HCT116 (cell line): ENCODE results near the gene PDE1C. TPM values are rescaled to one million over a fixed set of nuclear protein-coding genes. Genes with fewer than 3 reads are reported as not detected.

Source experiments
- ATAC-seq: fragments of 200-7000 bp; cut with Tn5 transposase; 2 replicates; pipeline ENCODE4 v1.9.1; 2020; ENCODE audit warnings: mild to moderate bottlenecking, moderate library complexity
- BruUV-seq: library from RNA; stranded (reverse); fragments of 400-500 nt; replicated peaks from 2 replicates; lab custom pipeline; 2021; lab: Mats Ljungman, UMichigan
- CTCF ChIA-PET: fragments of 300-600 bp; sonication (Branson Sonifier 250); formaldehyde crosslinking; loops from one replicate; lab custom pipeline; 2021; ENCODE audit warnings: antibody characterized with exemption; lab: Charles Lee
- POLR2A ChIA-PET: fragments of 300-600, 350-600 bp; sonication (Branson Sonifier 250); formaldehyde crosslinking; loops from one replicate; lab custom pipeline; 2021; ENCODE audit warnings: antibody characterized with exemption; lab: Charles Lee
- RAD21 ChIA-PET, 2 experiments: fragments of 300-600 bp; sonication (Branson Sonifier 250); formaldehyde crosslinking; loops; one replicate each; lab custom pipeline; 2023; ENCODE audit warnings: low total read pairs in 2 of 2; ENCODE audit not compliant: uncharacterized antibody in 2 of 2, unreplicated experiment in 2 of 2, low non-redundant PET in 1 of 2; lab: Charles Lee
- DNase-seq: peaks from one replicate; pipeline ENCODE4 v3.0.0-alpha.2; 2010; ENCODE audit warnings: low read depth, low spot score
- H2AFZ ChIP-seq: fragments of 200-600 bp; shearing (Covaris generic), sonication (generic); 2 replicates; pipeline ENCODE4 v1.6.1; 2017; ENCODE audit warnings: low read depth, mixed run types, mixed read lengths, antibody characterized with exemption, low read length; ENCODE audit not compliant: poor library complexity, severe bottlenecking
- H3K27ac ChIP-seq: 2 replicates; pipeline ENCODE4 v1.5.1; 2012; ENCODE audit warnings: low read depth, low read length
- H3K27me3 ChIP-seq: fragments of 200-600 bp; sonication (generic); 2 replicates; pipeline ENCODE4 v1.6.1; 2016; ENCODE audit warnings: mixed run types, low read length, mixed read lengths; ENCODE audit not compliant: insufficient read depth
- H3K36me3 ChIP-seq, 2 experiments: fragments of 200-500 bp in 1 of 2; fragments of 200-600 bp in 1 of 2; sonication (Bioruptor generic) in 1 of 2; sonication (generic) in 1 of 2; 2 replicates each; pipeline versions ENCODE4 v1.5.1 to v1.6.1; 2014 to 2016; ENCODE audit warnings: low read length in 2 of 2, inconsistent platforms in 1 of 2, mixed read lengths in 1 of 2, mixed run types in 1 of 2; ENCODE audit not compliant: insufficient read depth in 2 of 2, control insufficient read depth in 1 of 2
- H3K4me1 ChIP-seq, 2 experiments: fragments of 200-600 bp in 1 of 2; sonication (generic) in 1 of 2; 2 replicates each; pipeline versions ENCODE4 v1.5.1 to v1.6.1; 2012 to 2017; ENCODE audit warnings: low read length in 2 of 2, inconsistent platforms in 1 of 2, mild to moderate bottlenecking in 1 of 2, mixed read lengths in 1 of 2, mixed run types in 1 of 2, moderate library complexity in 1 of 2; ENCODE audit not compliant: insufficient read depth in 2 of 2, control insufficient read depth in 1 of 2
- H3K4me2 ChIP-seq: fragments of 200-600 bp; sonication (generic); 2 replicates; pipeline ENCODE4 v1.6.1; 2017; ENCODE audit warnings: mixed run types, low read length, mixed read lengths
- H3K4me3 ChIP-seq, 2 experiments: fragments of 200-600 bp in 1 of 2; sonication (generic) in 1 of 2; replicated peaks in 1 of 2; 2 replicates each; pipeline ENCODE4 v1.5.1; 2011 to 2016; ENCODE audit warnings: low read length in 2 of 2, control low read depth in 1 of 2, low read depth in 1 of 2, mild to moderate bottlenecking in 1 of 2, mixed read lengths in 1 of 2, mixed run types in 1 of 2
- H3K79me2 ChIP-seq: fragments of 200-600 bp; sonication (generic); 2 replicates; pipeline ENCODE4 v1.6.1; 2017; ENCODE audit warnings: mild to moderate bottlenecking, mixed run types, low read length, moderate library complexity, mixed read lengths; ENCODE audit not compliant: insufficient read depth
- H3K9ac ChIP-seq: fragments of 200-600 bp; sonication (generic); 2 replicates; pipeline ENCODE4 v1.6.1; 2016; ENCODE audit warnings: low read length, mixed read lengths
- H3K9me2 ChIP-seq: fragments of 200-600 bp; sonication (generic), shearing (Covaris generic); 2 replicates; pipeline ENCODE4 v1.6.1; 2017; ENCODE audit warnings: mixed run types, mild to moderate bottlenecking, moderate library complexity; ENCODE audit not compliant: insufficient read depth
- H3K9me3 ChIP-seq, 2 experiments: fragments of 200-500 bp in 1 of 2; fragments of 200-600 bp in 1 of 2; sonication (Bioruptor generic) in 1 of 2; sonication (generic) in 1 of 2; 2 replicates each; pipeline ENCODE4 v1.6.1; 2014 to 2017; ENCODE audit warnings: low read length in 2 of 2, mixed read lengths in 2 of 2, inconsistent platforms in 1 of 2, low read depth in 1 of 2, mild to moderate bottlenecking in 1 of 2, mixed run types in 1 of 2, moderate library complexity in 1 of 2; ENCODE audit not compliant: control insufficient read depth in 1 of 2, insufficient read depth in 1 of 2
- H4K20me1 ChIP-seq: fragments of 200-600 bp; sonication (generic), shearing (Covaris generic); 2 replicates; pipeline ENCODE4 v1.6.1; 2017; ENCODE audit warnings: mixed run types, mild to moderate bottlenecking, moderate library complexity; ENCODE audit not compliant: insufficient read depth
- CBX3 ChIP-seq: IDR thresholded peaks from 2 replicates; pipeline ENCODE4 v1.6.1; 2012; ENCODE audit warnings: low read depth
- ELF1 ChIP-seq: IDR thresholded peaks from 2 replicates; pipeline ENCODE4 v1.6.1; 2012; ENCODE audit warnings: low read depth, borderline replicate concordance
- EZH2 ChIP-seq: fragments of 200-600 bp; sonication (generic); IDR thresholded peaks from 2 replicates; pipeline ENCODE4 v1.6.1; 2017; ENCODE audit warnings: antibody characterized with exemption, mixed run types
- EZH2phosphoT487 ChIP-seq: fragments of 200-600 bp; IDR thresholded peaks from 2 replicates; pipeline ENCODE4 v1.6.1; 2018; ENCODE audit warnings: antibody characterized with exemption, borderline replicate concordance
- JUND ChIP-seq: IDR thresholded peaks from 2 replicates; pipeline ENCODE4 v1.6.1; 2012
- MAX ChIP-seq: IDR thresholded peaks from 2 replicates; pipeline ENCODE4 v1.6.1; 2012
- POLR2A ChIP-seq: IDR thresholded peaks from 2 replicates; pipeline ENCODE4 v1.7.0; 2011; ENCODE audit warnings: borderline replicate concordance; ENCODE audit not compliant: insufficient read depth, insufficient read length; ENCODE audit errors: extremely low read depth
- POLR2AphosphoS5 ChIP-seq: IDR thresholded peaks from 2 replicates; pipeline ENCODE4 v1.6.1; 2011; ENCODE audit warnings: mild to moderate bottlenecking, low read depth, low read length, moderate library complexity
- RAD21 ChIP-seq: IDR thresholded peaks from 2 replicates; pipeline ENCODE4 v1.6.1; 2012; ENCODE audit warnings: low read depth, mild to moderate bottlenecking
- REST ChIP-seq: IDR thresholded peaks from 2 replicates; pipeline ENCODE4 v1.6.1; 2012; ENCODE audit warnings: low read depth
- SIN3A ChIP-seq: IDR thresholded peaks from 2 replicates; pipeline ENCODE4 v1.6.1; 2012; ENCODE audit warnings: low read depth
- SP1 ChIP-seq: IDR thresholded peaks from 2 replicates; pipeline ENCODE4 v1.6.1; 2012; ENCODE audit warnings: low read depth
- SRF ChIP-seq: IDR thresholded peaks from 2 replicates; pipeline ENCODE4 v1.6.1; 2012; ENCODE audit warnings: low read depth
- YY1 ChIP-seq: IDR thresholded peaks from 2 replicates; pipeline ENCODE4 v1.6.1; 2011; ENCODE audit warnings: low read length, low read depth, moderate library complexity, mild to moderate bottlenecking; ENCODE audit not compliant: insufficient replicate concordance; ENCODE audit errors: extremely low read depth
- ZBTB33 ChIP-seq: IDR thresholded peaks from 2 replicates; pipeline ENCODE4 v1.6.1; 2011; ENCODE audit warnings: mild to moderate bottlenecking, low read length, moderate library complexity; ENCODE audit not compliant: insufficient replicate concordance; ENCODE audit errors: extremely low read depth
- ZFX ChIP-seq: fragments of 450-650 bp; IDR thresholded peaks from 2 replicates; pipeline ENCODE4 v1.6.1; 2017
- intact Hi-C: fragments of 100-400 bp; cut with micrococcal nuclease; formaldehyde crosslinking; loops from 2 replicates; pipeline ENCODE4 v1.10.0; 2022
- total RNA-seq: library from RNA; stranded (reverse); gene quantifications from one replicate; pipeline ENCODE4 v1.2.1, GENCODE V29; 2021; ENCODE audit not compliant: unreplicated experiment

PDE1C gene
- total RNA-seq, 1 experiment from 2014 or later = 0.17 TPM

- Histone ChIP-seq H3K4me1 (no peaks in the 10 kb centered on the region), H3K9me3 (no peaks in the 10 kb centered on the region), H3K79me2 (no peaks in the 10 kb centered on the region), H4K20me1 (no peaks in the 10 kb centered on the region), H3K4me3 (no peak overlapping the region), H3K36me3 (no peaks in the 10 kb centered on the region)
- ChIA-PET CTCF (no interaction called here), RAD21 (no interaction called here)
- no peak for TF ChIP-seq CBX3
- no peak for TF ChIP-seq EZH2phosphoT487
- TF ChIP-seq YY1 = no peak
- no peak for TF ChIP-seq SRF
- no peak for TF ChIP-seq SIN3A
- no peak for TF ChIP-seq MAX
- no peak for TF ChIP-seq ZFX
- TF ChIP-seq ZBTB33 = no peak
- TF ChIP-seq, all 23 proteins: peak for 0
- H3K27ac ChIP-seq = no peak overlapping the region
- H2AFZ ChIP-seq = no peak overlapping the region
- POLR2A ChIA-PET = no interaction called here
- no peak for ATAC-seq
- no peak overlapping the region for H3K4me2 ChIP-seq
- peaks cover 3% of the 10 kb centered on the region; the same call in 1 of the 2 replicates for H3K27me3 ChIP-seq
- no peaks in the 10 kb centered on the region for H3K9me2 ChIP-seq
- BruUV-seq = no TSS peak
- no peak for DNase-seq
- intact Hi-C loops = no loop called here
- no peak overlapping the region for H3K9ac ChIP-seq
Observed at GRCh38 chr7:31852462-31852861, 217.7 kb downstream of the PDE1C start.

GRCh38 chr7:31851119-31851518 lies 219.1 kb downstream of the PDE1C start:
- no peaks in the 10 kb centered on the region for H3K79me2 ChIP-seq
- ChIA-PET RAD21 (no interaction called here), CTCF (no interaction called here), POLR2A (no interaction called here)
- H3K4me3 ChIP-seq = no peak overlapping the region
- intact Hi-C loops = no loop called here
- no peak for DNase-seq
- H3K27me3 ChIP-seq = peaks cover 3% of the 10 kb centered on the region; the same call in 1 of the 2 replicates
- H3K9me2 ChIP-seq = no peaks in the 10 kb centered on the region
- no TSS peak for BruUV-seq
- no peak overlapping the region for H2AFZ ChIP-seq
- H3K4me1 ChIP-seq = no peaks in the 10 kb centered on the region
- no peak overlapping the region for H3K27ac ChIP-seq
- no peaks in the 10 kb centered on the region for H4K20me1 ChIP-seq
- no peaks in the 10 kb centered on the region for H3K36me3 ChIP-seq
- no peak overlapping the region for H3K9ac ChIP-seq
- no peak overlapping the region for H3K4me2 ChIP-seq
- ATAC-seq = no peak
- no peaks in the 10 kb centered on the region for H3K9me3 ChIP-seq
- TF ChIP-seq EZH2 (no peak), SP1 (no peak), JUND (no peak), ELF1 (no peak), RAD21 (no peak), POLR2A (no peak), REST (no peak), SRF (no peak), ZFX (no peak), POLR2AphosphoS5 (no peak), SIN3A (no peak)
